IMR-90 (cell line): ENCODE measurements around the gene HAUS3. TPM values are rescaled to one million over a fixed set of nuclear protein-coding genes. Genes with fewer than 3 reads are reported as not detected.

Experiments
- ATAC-seq: fragments of 200-7000 bp; cut with Tn5 transposase; 2 replicates; pipeline ENCODE4 v1.9.1; 2020; ENCODE audit warnings: low read depth, mild to moderate bottlenecking, moderate library complexity
- BruUV-seq: library from RNA; stranded (reverse); fragments of 400-500 nt; replicated peaks from 2 replicates; lab custom pipeline; 2021; lab: Mats Ljungman, UMichigan
- CTCF ChIA-PET: fragments of 300-600 bp; formaldehyde crosslinking; extraction: SDS; loops from one replicate; lab custom pipeline; 2021; ENCODE audit warnings: antibody characterized with exemption; lab: Yijun Ruan, JAX
- POLR2A ChIA-PET: fragments of 300-600 bp; sonication (Branson Sonifier 250); formaldehyde crosslinking; loops from one replicate; lab custom pipeline; 2022; ENCODE audit warnings: antibody characterized with exemption; ENCODE audit not compliant: unreplicated experiment; lab: Charles Lee
- DNase-seq: peaks from one replicate; pipeline ENCODE4 v3.0.0; 2013
- H2AFZ ChIP-seq: replicated peaks from 2 replicates; pipeline ENCODE3; 2013; ENCODE audit warnings: low read length, mild to moderate bottlenecking; ENCODE audit not compliant: poor library complexity
- H2AK5ac ChIP-seq: 2 replicates; pipeline ENCODE4 v1.6.1; 2013; ENCODE audit warnings: low read depth, low read length, inconsistent platforms
- H2AK9ac ChIP-seq: replicated peaks from 2 replicates; pipeline ENCODE3; 2013; ENCODE audit warnings: mild to moderate bottlenecking, low read depth, low read length, moderate library complexity; ENCODE audit not compliant: poor library complexity
- H2BK120ac ChIP-seq: 2 replicates; pipeline ENCODE4 v1.6.1; 2013; ENCODE audit warnings: low read depth, low read length, inconsistent platforms
- H2BK15ac ChIP-seq: 3 replicates; pipeline ENCODE4 v1.6.1; 2013; ENCODE audit warnings: low read depth, low read length, inconsistent platforms
- H2BK20ac ChIP-seq: 2 replicates; pipeline ENCODE4 v1.6.1; 2013; ENCODE audit warnings: low read depth, mild to moderate bottlenecking, inconsistent platforms, low read length, moderate library complexity
- H2BK5ac ChIP-seq: 2 replicates; pipeline ENCODE4 v1.6.1; 2013; ENCODE audit warnings: mild to moderate bottlenecking, low read depth, low read length, inconsistent platforms; ENCODE audit not compliant: poor library complexity, severe bottlenecking
- H3K14ac ChIP-seq: replicated peaks from 2 replicates; pipeline ENCODE4 v1.6.1; 2013; ENCODE audit warnings: low read depth, low read length, inconsistent platforms
- H3K18ac ChIP-seq: 2 replicates; pipeline ENCODE4 v1.6.1; 2013; ENCODE audit warnings: low read depth, low read length, control low read depth
- H3K23ac ChIP-seq: 2 replicates; pipeline ENCODE4 v1.6.1; 2013; ENCODE audit warnings: low read depth, low read length, inconsistent platforms
- H3K27ac ChIP-seq: 2 replicates; pipeline ENCODE4 v1.5.1; 2013; ENCODE audit warnings: mild to moderate bottlenecking, control low read depth, low read length; ENCODE audit not compliant: insufficient read depth
- H3K27me3 ChIP-seq: 2 replicates; pipeline ENCODE4 v1.6.1; 2013; ENCODE audit warnings: low read length; ENCODE audit not compliant: control insufficient read depth, insufficient read depth
- H3K36me3 ChIP-seq: 2 replicates; pipeline ENCODE4 v1.6.1; 2013; ENCODE audit warnings: low read length, mixed read lengths; ENCODE audit not compliant: control insufficient read depth, insufficient read depth
- H3K4ac ChIP-seq: 2 replicates; pipeline ENCODE4 v1.6.1; 2013; ENCODE audit warnings: low read depth, low read length, inconsistent platforms
- H3K4me1 ChIP-seq: 2 replicates; pipeline ENCODE4 v1.6.1; 2013; ENCODE audit warnings: low read length, mixed read lengths; ENCODE audit not compliant: control insufficient read depth, insufficient read depth
- H3K4me2 ChIP-seq: 2 replicates; pipeline ENCODE4 v1.6.1; 2013; ENCODE audit warnings: low read depth, mild to moderate bottlenecking, control low read depth, low read length, moderate library complexity
- H3K4me3 ChIP-seq: 2 replicates; pipeline ENCODE4 v1.5.1; 2013; ENCODE audit warnings: low read depth, mild to moderate bottlenecking, control low read depth, low read length, moderate library complexity; ENCODE audit not compliant: insufficient read depth
- H3K56ac ChIP-seq: 2 replicates; pipeline ENCODE4 v1.6.1; 2013; ENCODE audit warnings: low read length, inconsistent platforms; ENCODE audit not compliant: insufficient read depth; ENCODE audit errors: extremely low read depth
- H3K79me1 ChIP-seq, 2 experiments: 2 replicates each; pipeline ENCODE4 v1.6.1; 2013; ENCODE audit warnings: low read length in 2 of 2, inconsistent platforms in 1 of 2, low read depth in 1 of 2
- H3K9ac ChIP-seq: 2 replicates; pipeline ENCODE4 v1.6.1; 2013; ENCODE audit warnings: low read depth, low read length, control low read depth
- H3K9me1 ChIP-seq: 2 replicates; pipeline ENCODE4 v1.6.1; 2013; ENCODE audit warnings: low read length, inconsistent platforms; ENCODE audit not compliant: insufficient read depth
- H3K9me3 ChIP-seq: 2 replicates; pipeline ENCODE4 v1.6.1; 2013; ENCODE audit warnings: low read length; ENCODE audit not compliant: control insufficient read depth, insufficient read depth
- H4K20me1 ChIP-seq: 2 replicates; pipeline ENCODE4 v1.6.1; 2013; ENCODE audit warnings: low read length, inconsistent platforms; ENCODE audit not compliant: insufficient read depth
- H4K5ac ChIP-seq: 2 replicates; pipeline ENCODE4 v1.6.1; 2013; ENCODE audit warnings: mild to moderate bottlenecking, low read depth, low read length, control low read depth
- H4K8ac ChIP-seq, 2 experiments: 2 replicates each; pipeline ENCODE4 v1.6.1; 2013; ENCODE audit warnings: low read depth in 2 of 2, low read length in 2 of 2, control low read depth in 1 of 2, inconsistent platforms in 1 of 2
- H4K91ac ChIP-seq: 2 replicates; pipeline ENCODE4 v1.6.1; 2013; ENCODE audit warnings: low read depth, low read length, inconsistent platforms; ENCODE audit not compliant: insufficient read depth
- RCOR1 ChIP-seq: IDR thresholded peaks from 2 replicates; pipeline ENCODE4 v1.6.1; 2012; ENCODE audit warnings: mild to moderate bottlenecking, low read length, improper control_type of control experiment; ENCODE audit not compliant: insufficient replicate concordance
- WGBS, 2 experiments: methylation state at CpG; one replicate each; pipeline versions ENCODE4 v1.1.5 to v1.1.7; 2013; ENCODE audit warnings: missing lambda C conversion rate in 2 of 2; ENCODE audit not compliant: insufficient read length in 1 of 2; ENCODE audit errors: extremely low coverage in 2 of 2; 5-methylcytosine and 5-hydroxymethylcytosine counted together
- dilution Hi-C: fragments of 300-500 bp; cut with HindIII; formaldehyde crosslinking; loops from one replicate; pipeline ENCODE4 v1.14.3; 2018; ENCODE audit warnings: low sequenced_read_pairs; ENCODE audit not compliant: unreplicated experiment
- in situ Hi-C: fragments of 300-500 bp; cut with MboI; formaldehyde crosslinking; loops from 3 replicates; pipeline ENCODE4 v1.14.3; 2019; ENCODE audit warnings: low sequenced_read_pairs, inconsistent platforms, mixed read lengths
- intact Hi-C: fragments of 100-400 bp; cut with micrococcal nuclease; formaldehyde crosslinking; loops from 2 replicates; pipeline ENCODE4 v1.10.0; 2022
- polyA plus RNA-seq, 3 experiments: library from polyadenylated mRNA; depleted of rRNA; stranded (reverse); fragments of >200 nt; gene quantifications; 2 replicates each; pipeline ENCODE4 v1.2.3, GENCODE V29; 2012; ENCODE audit warnings: low replicate concordance in 1 of 3
- total RNA-seq: library from RNA; depleted of rRNA; stranded (reverse); fragments of >200 nt; gene quantifications from 2 replicates; pipeline ENCODE4 v1.2.3, GENCODE V29; 2012

Gene HAUS3
- total and polyA plus RNA-seq, 2 of the 4 experiments (the other 2 are of a cell fraction) = 4.3 to 4.8 TPM

DNA sequence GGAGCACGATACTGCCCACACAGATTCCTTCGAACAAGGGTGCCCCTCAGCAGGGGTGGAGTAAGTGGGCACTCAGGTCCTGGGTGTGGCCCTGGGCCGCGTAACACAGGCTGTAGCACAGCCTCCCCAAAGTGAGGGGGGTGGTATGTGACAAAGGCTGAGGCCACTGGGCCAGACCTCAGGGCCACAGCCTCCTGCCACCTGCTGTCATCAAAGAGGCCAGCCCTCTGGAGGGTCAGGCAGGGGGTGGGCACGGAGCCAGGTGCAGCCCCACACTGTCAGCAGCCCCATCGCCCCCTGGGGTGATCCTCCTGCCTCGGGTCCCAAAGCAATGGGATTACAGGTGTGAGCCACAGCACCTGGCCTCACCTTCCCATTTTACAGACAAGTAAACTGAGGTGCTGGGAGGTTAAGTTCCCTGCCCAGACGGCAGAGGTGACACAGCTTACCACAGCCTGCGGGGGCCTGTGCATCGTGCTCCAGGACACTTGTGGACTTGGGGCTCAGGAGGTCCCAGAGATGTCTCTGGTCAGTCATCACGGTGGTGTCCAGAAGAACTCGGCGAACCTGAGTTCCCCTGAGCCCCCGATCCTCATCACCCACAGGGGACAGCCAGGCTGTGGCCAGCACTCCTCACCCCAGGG lies 47.5 kb upstream of the HAUS3 start:
- H3K4me2 ChIP-seq = no peak overlapping the region
- in situ Hi-C loops (no loop called here), dilution Hi-C loops (no loop called here), intact Hi-C loops (no loop called here)
- no peak overlapping the region for H2BK120ac ChIP-seq
- no peak overlapping the region for H3K23ac ChIP-seq
- no peak for TF ChIP-seq RCOR1
- H3K9me1 ChIP-seq = peaks cover 6% of the 10 kb centered on the region; the same call in 1 of the 2 replicates
- peaks cover 12% of the 10 kb centered on the region for H3K4me1 ChIP-seq
- H3K56ac ChIP-seq = no peak overlapping the region
- no peak overlapping the region for H4K5ac ChIP-seq
- peaks cover 8% of the 10 kb centered on the region; the same call in 1 of the 2 replicates for H4K20me1 ChIP-seq
- BruUV-seq = no TSS peak
- ChIA-PET POLR2A (no interaction called here), CTCF (no interaction called here)
- H3K36me3 ChIP-seq = no peaks in the 10 kb centered on the region
- no peak overlapping the region for H2AFZ ChIP-seq
- no peak overlapping the region for H3K18ac ChIP-seq
- no peak overlapping the region for H3K4me3 ChIP-seq
- no peak overlapping the region for H4K91ac ChIP-seq
- no peaks in the 10 kb centered on the region for H3K9me3 ChIP-seq
- WGBS, 2 experiments = 89% methylated on average over 8 of the region's 14 CpGs; no CpG with 5 or more reads in 1 of the 2 experiments
- H2AK9ac ChIP-seq = no peak overlapping the region
- no peak overlapping the region for H2BK15ac ChIP-seq
- H3K14ac ChIP-seq = no peak overlapping the region
- H3K27me3 ChIP-seq = no peaks in the 10 kb centered on the region
- H3K4ac ChIP-seq = no peak overlapping the region
- no peak for DNase-seq
- no peaks in the 10 kb centered on the region for H3K79me1 ChIP-seq
- H3K9ac ChIP-seq = no peak overlapping the region
- ATAC-seq = no peak
- no peak overlapping the region for H2AK5ac ChIP-seq
- no peak overlapping the region for H2BK5ac ChIP-seq
- no peak overlapping the region for H3K27ac ChIP-seq
- no peak overlapping the region for H4K8ac ChIP-seq
- no peak overlapping the region for H2BK20ac ChIP-seq
